Left lobe of liver (tissue), 2 donors: ENCODE measurements around the gene YY1AP1. TPM values are rescaled to one million over a fixed set of nuclear protein-coding genes. Genes with fewer than 3 reads are reported as not detected.
"Not testable (repeated sequence)": the region's sequence is repeated elsewhere in the genome, so short reads cannot be mapped to it uniquely, and the experiment has no call there.

Source experiments
- ATAC-seq: fragments of 200-7000 bp; cut with Tn5 transposase; one replicate; pipeline ENCODE4 v1.9.1; 2020; ENCODE audit warnings: mild to moderate bottlenecking, moderate library complexity
- DNase-seq: peaks from one replicate; pipeline ENCODE4 v3.0.0-alpha.2; 2020; ENCODE audit warnings: low spot score
- total RNA-seq: library from RNA; stranded (reverse); gene quantifications from one replicate; pipeline ENCODE4 v1.2.1, GENCODE V29; 2021
- donor health status: DM: no; HTN: no; CAD: no; lungs with moderate emphysema.
- donor health status: DM: no; HTN: yes; CAD: no.

YY1AP1 gene
- total RNA-seq, 1 donor from 2014 or later, result 20.4 TPM

GRCh38 chr1:155649676-155650075 is 38.9 kb downstream of the YY1AP1 start:
- ATAC-seq, result no peak

GRCh38 chr1:155648207-155649147 is 40.1 kb downstream of the YY1AP1 start:
- ATAC-seq (peak; percentile 94), DNase-seq (no peak)

More at GRCh38 chr1:155649676-155650075, 38.9 kb downstream of the YY1AP1 start:
- no peak for DNase-seq

GRCh38 chr1:155646307-155646706 is 42.3 kb downstream of the YY1AP1 start:
- no peak for ATAC-seq
- DNase-seq, result no peak

GRCh38 chr1:155645648-155646047 is 42.9 kb downstream of the YY1AP1 start:
- DNase-seq (no peak), ATAC-seq (no peak)

- DNase-seq (no peak), ATAC-seq (no peak)
Observed at GRCh38 chr1:155645034-155645598, 43.5 kb downstream of the YY1AP1 start.

GRCh38 chr1:155643230-155643629 is 45.3 kb downstream of the YY1AP1 start:
- ATAC-seq, result no peak
- no peak for DNase-seq

- DNase-seq, ATAC-seq: not testable (repeated sequence)
Observed at GRCh38 chr1:155642559-155643180, 45.9 kb downstream of the YY1AP1 start.

GRCh38 chr1:155640367-155640766 is 48.2 kb downstream of the YY1AP1 start:
- DNase-seq (no peak), ATAC-seq (no peak)

GRCh38 chr1:155636397-155637153 is 52.0 kb downstream of the YY1AP1 start:
- DNase-seq, result peak; percentile 46
- ATAC-seq, result peak; percentile 61

- not testable (repeated sequence) for DNase-seq, ATAC-seq
Observed at GRCh38 chr1:155626428-155626827, 62.1 kb downstream of the YY1AP1 start.

GRCh38 chr1:155623357-155623756 is 65.2 kb downstream of the YY1AP1 start:
- DNase-seq (peak; percentile 69), ATAC-seq (peak; percentile 52)

GRCh38 chr1:155622191-155622590 is 66.4 kb downstream of the YY1AP1 start:
- no peak for ATAC-seq
- no peak for DNase-seq

GRCh38 chr1:155613226-155613625 is 75.3 kb downstream of the YY1AP1 start:
- DNase-seq, ATAC-seq: not testable (repeated sequence)

GRCh38 chr1:155610257-155610647 is 78.3 kb downstream of the YY1AP1 start:
- ATAC-seq, result peak; percentile 40
- not testable (repeated sequence) for DNase-seq

- DNase-seq (peak; percentile 96), ATAC-seq (peak; percentile 97)
Observed at GRCh38 chr1:155609515-155610256, 78.9 kb downstream of the YY1AP1 start, which contains the start of gene MSTO1. TSS of gene MSTO1 (plus strand) at chr1:155610218. CDS start at chr1:155610249, 31 bp downstream.

Other genes with a start within 250 kb of the YY1AP1 start
- gene ASH1L, start 126.0 kb downstream of the YY1AP1 start, total RNA-seq, result 17.1 TPM
- gene MSTO1, start 78.6 kb downstream of the YY1AP1 start, total RNA-seq, result 23.7 TPM
- gene DAP3, start 317 bp upstream of the YY1AP1 start, total RNA-seq, result 62.7 TPM
- 19.9 TPM for gene GON4L, start 168.4 kb upstream of the YY1AP1 start, total RNA-seq
- gene SYT11, start 170.8 kb upstream of the YY1AP1 start, total RNA-seq, result 0.58 TPM
- gene RIT1, start 222.6 kb upstream of the YY1AP1 start, total RNA-seq, result 7.2 TPM
- gene KHDC4, start 245.6 kb upstream of the YY1AP1 start, total RNA-seq, result 18.5 TPM